Inflammatory macrophage treated with lipopolysaccharide for 1 hour (primary cell): ENCODE data around the gene NANOGP8.
"Not testable (repeated sequence)": the region's sequence is repeated elsewhere in the genome, so short reads cannot be mapped to it uniquely, and the experiment has no call there.

ENCODE experiments used
- DNase-seq, 2 donors: peaks; one replicate each; pipeline ENCODE4 v3.0.0-alpha.2; 2020 to 2022

The NANOGP8 gene

DNA sequence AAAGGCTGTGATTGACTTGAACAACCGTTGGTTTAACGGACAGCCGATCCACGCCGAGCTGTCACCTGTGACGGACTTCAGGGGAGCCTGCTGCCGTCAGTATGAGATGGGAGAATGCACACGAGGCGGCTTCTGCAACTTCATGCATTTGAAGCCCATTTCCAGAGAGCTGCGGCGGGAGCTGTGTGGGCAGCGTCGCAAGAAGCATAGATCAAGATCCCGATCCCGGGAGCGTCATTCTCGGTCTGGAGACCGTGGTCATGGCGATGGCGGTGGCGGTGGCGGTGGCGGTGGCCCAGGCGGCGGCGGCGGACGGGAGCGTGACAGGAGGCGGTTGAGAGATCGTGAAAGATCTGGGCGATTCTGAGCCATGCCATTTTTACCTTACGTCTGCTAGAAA, 7.8 kb upstream of the NANOGP8 start:
- DNase-seq = no peak

DNA sequence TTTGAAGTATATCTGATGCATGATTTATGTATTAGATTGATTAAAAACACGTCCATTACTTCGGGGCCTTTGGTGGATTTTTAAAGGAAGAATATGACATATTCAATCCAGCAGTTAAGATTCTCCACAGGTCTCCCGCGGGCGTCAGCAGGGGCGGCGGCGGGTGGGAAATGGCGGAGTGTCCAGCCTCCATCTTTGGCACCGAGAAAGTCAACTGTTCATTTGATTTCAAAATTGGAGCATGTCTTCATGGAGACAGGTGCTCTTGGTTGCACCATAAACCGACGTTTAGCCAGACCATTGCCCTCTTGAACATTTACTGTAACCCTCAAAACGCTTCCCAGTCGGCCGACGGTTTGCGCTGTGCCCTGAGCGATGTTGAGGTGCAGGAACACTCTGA, 7.2 kb upstream of the NANOGP8 start:
- DNase-seq = no peak

GRCh38 chr15:35090104-35090807, 5.2 kb upstream of the NANOGP8 start:
- no peak for DNase-seq

GRCh38 chr15:35089551-35089950, 4.5 kb upstream of the NANOGP8 start:
- DNase-seq = no peak

GRCh38 chr15:35088329-35088728, 3.2 kb upstream of the NANOGP8 start:
- no peak for DNase-seq

GRCh38 chr15:35087759-35088158, 2.7 kb upstream of the NANOGP8 start:
- no peak for DNase-seq

DNA sequence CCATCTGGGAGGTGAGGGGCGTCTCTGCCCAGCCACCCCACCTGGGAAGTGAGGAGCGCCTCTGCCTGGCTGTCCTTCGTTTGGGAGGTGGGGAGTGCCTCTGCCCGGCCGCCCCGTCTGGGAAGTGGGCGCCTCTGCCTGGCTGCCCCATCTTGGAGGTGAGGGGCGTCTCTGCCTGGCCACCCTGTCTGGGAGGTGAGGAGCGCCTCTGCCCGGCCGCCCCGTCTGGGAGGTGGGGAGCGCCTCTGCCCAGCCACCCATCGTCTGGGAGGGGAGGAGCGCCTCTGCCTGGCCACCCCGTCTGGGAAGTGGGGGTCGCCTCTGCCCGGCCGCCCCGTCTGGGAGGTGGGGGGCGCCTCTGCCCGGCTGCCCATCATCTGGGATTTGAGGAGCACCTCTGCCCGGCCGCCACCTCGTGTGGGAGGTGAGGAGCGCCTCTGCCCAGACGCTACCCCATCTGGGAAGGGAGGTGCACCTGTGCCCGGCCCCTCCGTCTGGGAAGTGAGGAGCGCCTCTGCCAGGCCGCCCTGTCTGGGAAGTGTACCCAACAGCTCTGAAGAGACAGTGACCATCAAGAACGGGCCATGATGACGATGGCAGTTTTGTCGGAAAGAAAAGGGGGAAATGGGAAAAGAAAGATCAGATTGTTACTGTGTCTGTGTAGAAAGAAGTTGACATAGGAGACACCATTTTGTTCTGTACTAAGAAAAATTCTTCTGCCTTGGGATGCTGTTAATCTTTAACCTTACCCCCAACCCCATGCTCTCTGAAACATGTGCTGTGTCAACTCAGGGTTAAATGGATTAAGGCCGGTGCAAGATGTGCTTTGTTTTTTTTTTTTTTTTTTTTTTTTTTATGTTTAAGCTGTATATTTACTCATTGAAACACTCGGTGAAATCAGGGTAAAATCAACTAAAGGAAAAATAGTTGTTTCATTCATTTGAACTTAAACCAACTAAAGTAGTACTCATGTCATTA, 2.4 kb downstream of the NANOGP8 start:
- not testable (repeated sequence) for DNase-seq

DNA sequence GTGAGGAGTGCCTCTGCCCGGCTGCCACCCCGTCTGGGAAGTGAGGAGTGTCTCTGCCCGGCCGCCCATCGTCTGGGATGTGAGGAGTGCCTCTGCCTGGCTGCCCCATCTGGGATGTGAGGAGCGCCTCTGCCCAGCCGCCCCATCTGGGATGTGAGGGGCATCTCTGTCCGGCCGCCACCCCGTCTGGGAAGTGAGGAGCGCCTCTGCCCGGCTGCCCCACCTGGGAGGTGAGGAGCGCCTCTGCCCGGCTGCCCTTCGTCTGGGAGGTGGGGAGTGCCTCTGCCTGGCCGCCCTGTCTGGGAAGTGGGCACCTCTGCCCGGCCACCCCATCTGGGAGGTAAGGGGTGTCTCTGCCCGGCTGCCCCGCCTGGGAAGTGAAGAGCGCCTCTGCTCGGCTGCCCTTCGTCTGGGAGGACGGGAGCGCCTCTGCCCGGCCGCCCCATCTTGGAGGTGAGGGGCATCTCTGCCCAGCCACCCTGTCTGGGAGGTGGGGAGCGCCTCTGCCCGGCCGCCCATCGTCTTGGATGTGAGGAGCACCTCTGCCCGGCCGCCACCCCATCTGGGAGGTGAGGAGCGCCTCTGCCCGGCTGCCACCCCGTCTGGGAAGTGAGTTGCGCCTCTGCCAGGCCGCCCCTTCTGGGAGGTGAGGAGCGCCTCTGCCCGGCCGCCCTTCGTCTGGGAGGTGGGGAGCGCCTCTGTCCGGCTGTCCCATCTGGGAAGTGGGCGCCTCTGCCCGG, 3.3 kb downstream of the NANOGP8 start:
- not testable (repeated sequence) for DNase-seq

DNA sequence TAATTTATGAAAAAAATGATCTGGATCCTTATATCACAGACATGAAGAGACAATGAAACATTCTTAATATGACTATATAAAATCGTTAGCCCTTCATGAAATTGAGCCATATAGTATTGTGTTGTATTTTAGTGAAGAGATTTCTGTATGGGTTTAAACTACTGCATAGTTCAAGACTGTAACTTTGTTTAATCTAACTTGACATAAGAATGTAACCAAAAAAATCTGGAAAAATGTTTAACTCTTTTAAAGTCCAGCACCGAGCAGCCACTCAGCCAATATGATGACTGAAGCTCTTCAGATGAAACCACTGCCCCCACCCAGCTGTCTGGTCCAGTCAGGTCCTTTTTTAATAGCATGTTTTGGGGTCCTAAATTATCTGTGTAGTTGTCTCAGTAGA, 4.9 kb downstream of the NANOGP8 start:
- no peak for DNase-seq

DNA sequence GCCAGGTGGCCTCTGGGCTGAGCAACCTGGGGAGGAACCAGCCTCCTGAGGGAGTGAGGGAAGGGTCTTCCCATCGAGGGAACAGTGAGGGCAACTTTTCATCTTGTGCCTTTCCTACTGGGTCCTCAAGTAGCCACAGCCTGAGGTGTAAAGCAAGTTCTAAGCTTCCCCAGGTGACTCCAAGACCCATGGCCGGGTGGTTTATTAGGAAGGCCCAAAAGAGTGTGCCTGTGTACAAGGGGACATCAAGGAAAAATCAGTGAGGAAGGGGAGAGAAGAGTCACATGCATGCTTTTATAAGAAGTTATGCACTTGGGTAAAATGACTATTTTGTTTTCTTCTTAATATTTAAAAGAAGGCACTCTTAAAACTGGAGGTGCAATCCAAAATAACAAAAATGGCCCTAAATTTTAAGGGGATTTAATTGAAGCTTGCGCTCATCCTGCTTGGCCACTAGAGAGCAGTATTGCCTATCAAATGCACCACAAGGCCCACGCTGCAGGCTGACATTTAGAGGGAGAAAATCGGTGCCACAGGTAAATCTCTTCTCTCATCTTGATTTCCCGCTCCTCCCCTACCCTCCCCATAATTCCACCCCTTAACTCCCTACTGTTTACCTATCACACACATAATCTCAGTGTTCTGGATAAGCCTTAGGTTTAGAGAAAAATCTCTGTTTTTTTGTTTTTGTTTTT, 6.7 kb downstream of the NANOGP8 start:
- peak; percentile 22 to 54 for DNase-seq

DNA sequence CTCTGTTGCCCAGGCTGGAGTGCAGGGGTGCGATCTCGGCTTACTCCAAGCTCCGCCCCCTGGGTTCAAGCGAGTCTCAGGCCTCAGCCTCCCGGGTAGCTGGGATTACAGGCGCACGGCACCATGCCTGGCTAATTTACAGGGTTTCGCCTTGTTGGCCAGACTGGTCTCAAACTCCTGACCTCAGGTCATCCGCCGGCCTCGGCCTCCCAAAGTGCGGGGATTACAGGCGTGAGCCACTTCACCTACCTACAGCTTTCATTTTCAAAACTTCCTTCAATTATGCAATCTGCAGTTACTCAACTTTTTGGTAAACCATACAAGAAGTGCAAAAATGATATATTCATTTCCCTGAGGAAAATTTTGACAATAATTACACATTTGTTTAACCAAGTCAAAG, 14.0 kb downstream of the NANOGP8 start:
- DNase-seq = peak; percentile 43

- DNase-seq = no peak
Observed at GRCh38 chr15:35068846-35069475, 16.1 kb downstream of the NANOGP8 start.

DNA sequence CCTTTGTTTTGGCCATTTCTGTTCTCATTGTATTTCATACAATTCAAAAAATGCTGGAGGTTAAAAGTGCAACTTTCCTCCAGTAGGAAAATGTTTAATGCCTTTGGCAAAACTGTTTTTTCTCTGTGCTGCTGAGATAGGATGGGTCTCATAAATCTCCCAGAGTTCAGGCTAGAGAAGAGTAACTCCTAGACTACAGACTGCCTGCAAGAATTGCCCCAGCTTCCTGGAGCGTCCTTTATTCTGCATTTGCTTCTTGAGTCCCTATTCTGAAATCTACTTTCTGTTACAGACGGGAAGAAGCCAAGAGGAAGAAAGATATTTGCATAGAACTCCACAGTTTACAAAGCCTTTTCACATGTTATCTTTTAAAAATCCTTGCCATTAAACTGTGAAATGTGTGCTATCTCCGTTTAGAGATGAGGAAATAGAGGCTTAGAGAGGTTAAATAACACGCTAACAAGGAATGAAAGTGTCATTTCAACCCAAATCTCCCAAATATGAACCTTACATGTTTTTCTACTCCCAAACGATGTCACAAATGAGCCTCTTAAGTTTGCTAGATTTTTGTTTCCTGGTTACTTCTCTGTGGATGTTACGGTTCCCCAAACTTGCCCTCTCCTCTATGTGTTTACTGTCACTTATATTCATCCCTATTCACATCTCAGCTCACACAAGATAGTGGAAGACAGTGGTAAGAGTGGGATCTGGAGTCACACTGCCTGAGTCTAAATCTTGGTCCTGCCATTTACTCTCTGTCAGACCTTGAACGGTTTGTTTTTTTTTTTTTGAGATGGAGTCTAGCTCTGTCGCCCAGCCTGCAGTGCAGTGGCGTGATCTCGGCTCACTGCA, 17.4 kb downstream of the NANOGP8 start:
- DNase-seq = peak in 1 of 2 donors; percentile 5

GRCh38 chr15:35066094-35066493, 19.0 kb downstream of the NANOGP8 start:
- DNase-seq = no peak

DNA sequence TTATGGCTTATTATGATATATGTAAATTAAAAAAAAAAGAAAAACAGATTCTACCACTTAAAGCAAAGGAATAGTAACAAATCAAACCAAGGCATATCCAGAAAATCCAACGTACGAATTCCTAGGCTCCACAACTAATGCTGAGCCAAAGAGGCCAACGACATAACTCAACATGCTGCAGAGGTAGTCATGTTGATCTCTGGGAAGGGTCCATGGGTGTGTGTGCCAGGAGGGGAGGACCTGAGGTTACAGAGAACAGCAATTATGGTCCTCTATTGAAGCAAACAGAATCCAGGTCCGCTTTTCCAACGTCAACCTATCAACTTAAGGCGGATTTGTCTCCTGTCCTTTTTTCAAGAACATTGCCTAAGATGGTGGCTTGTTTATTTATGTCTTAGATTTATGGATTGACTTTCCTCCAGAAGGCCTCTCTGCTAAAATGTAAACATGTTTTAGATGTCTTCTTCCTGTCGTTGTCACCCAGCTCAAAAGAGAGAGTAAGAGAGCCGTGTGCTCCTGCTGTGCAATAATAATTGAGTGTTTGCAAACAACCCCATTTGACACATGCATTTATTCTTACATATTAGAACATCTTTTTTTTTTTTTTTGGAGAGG, 20.4 kb downstream of the NANOGP8 start:
- no peak for DNase-seq

DNA sequence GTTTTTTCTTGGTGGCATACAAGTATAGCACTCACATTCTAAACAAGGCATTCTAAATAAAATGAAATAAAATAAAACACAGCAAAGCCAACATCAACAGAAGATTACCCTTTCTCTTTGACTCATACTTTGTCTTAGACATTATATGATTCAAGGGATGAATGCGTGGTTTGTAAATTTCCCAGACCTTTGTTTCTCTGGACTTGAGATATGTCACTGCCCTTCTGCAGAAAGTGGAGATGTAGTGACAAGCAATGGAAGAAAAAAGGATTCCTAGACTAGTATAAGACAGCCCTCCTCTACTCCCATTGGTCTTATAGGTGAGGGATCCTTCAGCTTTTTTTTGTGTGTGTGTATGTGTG, 22.4 kb downstream of the NANOGP8 start:
- no peak for DNase-seq

- DNase-seq = no peak
Observed at GRCh38 chr15:35061825-35062737, 23.0 kb downstream of the NANOGP8 start.

DNA sequence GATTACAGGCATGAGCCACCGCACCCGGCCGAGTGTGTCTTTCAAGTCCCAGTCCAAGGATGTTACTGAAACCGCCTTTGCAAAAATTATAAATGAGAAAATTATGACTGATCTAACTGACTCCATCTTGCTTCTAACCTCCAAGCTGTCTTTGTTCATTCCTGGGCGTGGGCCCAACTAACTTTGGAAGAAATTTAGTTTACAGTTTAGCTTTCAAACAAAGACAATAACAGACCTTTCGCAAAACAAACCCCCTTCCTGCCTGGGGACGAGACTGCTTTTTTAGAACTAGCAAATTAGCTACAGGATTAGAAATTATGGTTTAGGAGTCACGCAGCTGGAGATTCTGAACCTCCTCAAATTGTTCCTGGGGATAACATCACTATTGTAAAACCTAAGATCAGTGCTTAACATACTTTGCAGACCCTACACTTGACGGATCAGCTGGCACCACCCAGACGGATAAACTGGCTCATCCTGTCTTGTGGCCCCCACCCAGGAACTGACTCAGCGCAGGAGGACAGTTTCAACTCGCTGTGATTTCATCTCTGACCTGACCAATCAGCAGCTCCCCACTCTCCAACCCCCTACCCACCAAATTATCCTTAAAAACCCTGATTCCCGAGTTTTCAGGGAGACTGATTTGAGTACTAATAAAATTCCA, 23.8 kb downstream of the NANOGP8 start:
- no peak for DNase-seq

DNA sequence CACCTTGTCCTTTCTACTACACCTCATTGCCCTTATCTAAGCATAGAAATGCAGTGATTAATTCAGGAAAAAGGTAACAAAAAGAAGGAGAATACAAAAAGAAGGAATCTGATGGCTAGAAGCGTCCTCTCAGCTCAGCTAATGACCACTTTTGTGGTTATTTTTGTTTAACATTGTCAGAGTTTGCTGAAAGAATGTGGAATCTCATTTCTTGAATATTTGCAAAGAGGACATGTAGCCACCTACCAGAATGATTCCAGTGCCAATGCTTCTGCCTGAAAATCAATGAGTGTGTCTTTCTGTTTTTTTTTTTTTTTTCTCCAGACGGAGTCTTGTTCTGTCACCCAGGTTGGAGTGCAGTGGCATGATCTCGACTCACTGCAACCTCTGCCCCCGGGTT, 24.5 kb downstream of the NANOGP8 start:
- DNase-seq = no peak
